GM06990 (cell line): ENCODE data around the gene KCNA2.

Experiments
- DNase-seq: peaks from one replicate; pipeline ENCODE4 v3.0.0-alpha.2; 2011; ENCODE audit not compliant: insufficient read length; ENCODE audit errors: extremely low read depth
- H3K27me3 ChIP-seq: replicated peaks from 2 replicates; pipeline ENCODE4 v1.6.0; 2011; ENCODE audit warnings: low read length; ENCODE audit not compliant: control insufficient read depth, insufficient read depth
- H3K36me3 ChIP-seq: 2 replicates; pipeline ENCODE4 v1.5.1; 2011; ENCODE audit warnings: low read length; ENCODE audit not compliant: control insufficient read depth, insufficient read depth
- H3K4me3 ChIP-seq: replicated peaks from 2 replicates; pipeline ENCODE4 v1.5.1; 2011; ENCODE audit warnings: low read depth, mild to moderate bottlenecking, control low read depth, low read length
- CTCF ChIP-seq: IDR thresholded peaks from 2 replicates; pipeline ENCODE4 v1.5.1; 2011; ENCODE audit warnings: low read length, control low read depth, mild to moderate bottlenecking, inconsistent platforms; ENCODE audit not compliant: insufficient read depth, poor library complexity, severe bottlenecking

Gene KCNA2

GRCh38 chr1:110605901-110606656, at the start of gene KCNA2:
Gene KCNA2 (minus strand): TSS chr1:110606358. CDS start chr1:110604782, 1,576 bp downstream.
- TF ChIP-seq CTCF: no peak
- no peaks in the 10 kb centered on the region for H3K36me3 ChIP-seq
- H3K4me3 ChIP-seq: peak within 1 kb of the TSS; percentile 38
- no peak for DNase-seq
- peaks cover 8% of the 10 kb centered on the region for H3K27me3 ChIP-seq

GRCh38 chr1:110650609-110651008, 44.5 kb upstream of the KCNA2 start:
- no peaks in the 10 kb centered on the region for H3K36me3 ChIP-seq
- no peaks in the 10 kb centered on the region for H3K27me3 ChIP-seq
- DNase-seq: no peak
- H3K4me3 ChIP-seq: no peak overlapping the region
- no peak for TF ChIP-seq CTCF

- H3K36me3 ChIP-seq: no peaks in the 10 kb centered on the region
- no peak for DNase-seq
- no peak overlapping the region for H3K4me3 ChIP-seq
- no peaks in the 10 kb centered on the region for H3K27me3 ChIP-seq
- no peak for TF ChIP-seq CTCF
These were observed 42.3 kb upstream of the KCNA2 start for GRCh38 chr1:110648417-110648816.

GRCh38 chr1:110647254-110647891, 41.2 kb upstream of the KCNA2 start:
- Histone ChIP-seq H3K27me3 (no peaks in the 10 kb centered on the region), H3K4me3 (no peak overlapping the region), H3K36me3 (no peaks in the 10 kb centered on the region)
- TF ChIP-seq CTCF: no peak
- DNase-seq: no peak

- no peaks in the 10 kb centered on the region for H3K27me3 ChIP-seq
- no peak overlapping the region for H3K4me3 ChIP-seq
- no peaks in the 10 kb centered on the region for H3K36me3 ChIP-seq
- no peak for DNase-seq
- no peak for TF ChIP-seq CTCF
These were observed 39.9 kb upstream of the KCNA2 start for GRCh38 chr1:110645821-110646735.
